Stimulated activated CD8-positive, alpha-beta memory T cell treated with anti-CD3 and anti-CD28 coated beads, Interleukin-7, amount 100 ng/mL, for 1 hour (primary cell): ENCODE results near the gene TACO1.
A peak's percentile ranks its signal among the peaks of the same experiment; 100 is the strongest.

Source experiments
- DNase-seq, 2 donors: peaks; one replicate each; pipeline ENCODE4 v3.0.0-alpha.2; 2020; ENCODE audit warnings: low read depth in 2 of 2

The TACO1 gene

DNA sequence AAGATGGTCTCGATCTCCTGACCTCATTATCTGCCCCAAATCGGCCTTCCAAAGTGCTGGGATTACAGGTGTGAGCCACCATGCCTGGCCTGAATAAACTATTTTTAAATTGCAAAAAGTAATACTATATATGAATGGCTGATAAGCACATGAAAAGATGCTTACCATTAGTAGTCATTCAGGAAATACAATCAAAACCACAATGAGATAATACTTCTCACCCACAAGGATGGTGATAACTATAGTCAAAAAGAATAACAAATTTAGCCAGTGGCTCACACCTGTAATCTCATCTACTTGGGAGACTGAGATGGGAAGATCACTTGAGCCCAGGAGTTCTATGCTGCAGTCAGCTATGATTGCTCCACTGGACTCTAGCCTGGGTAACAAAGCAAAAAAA, 2.4 kb upstream of the TACO1 start:
- no peak for DNase-seq

DNA sequence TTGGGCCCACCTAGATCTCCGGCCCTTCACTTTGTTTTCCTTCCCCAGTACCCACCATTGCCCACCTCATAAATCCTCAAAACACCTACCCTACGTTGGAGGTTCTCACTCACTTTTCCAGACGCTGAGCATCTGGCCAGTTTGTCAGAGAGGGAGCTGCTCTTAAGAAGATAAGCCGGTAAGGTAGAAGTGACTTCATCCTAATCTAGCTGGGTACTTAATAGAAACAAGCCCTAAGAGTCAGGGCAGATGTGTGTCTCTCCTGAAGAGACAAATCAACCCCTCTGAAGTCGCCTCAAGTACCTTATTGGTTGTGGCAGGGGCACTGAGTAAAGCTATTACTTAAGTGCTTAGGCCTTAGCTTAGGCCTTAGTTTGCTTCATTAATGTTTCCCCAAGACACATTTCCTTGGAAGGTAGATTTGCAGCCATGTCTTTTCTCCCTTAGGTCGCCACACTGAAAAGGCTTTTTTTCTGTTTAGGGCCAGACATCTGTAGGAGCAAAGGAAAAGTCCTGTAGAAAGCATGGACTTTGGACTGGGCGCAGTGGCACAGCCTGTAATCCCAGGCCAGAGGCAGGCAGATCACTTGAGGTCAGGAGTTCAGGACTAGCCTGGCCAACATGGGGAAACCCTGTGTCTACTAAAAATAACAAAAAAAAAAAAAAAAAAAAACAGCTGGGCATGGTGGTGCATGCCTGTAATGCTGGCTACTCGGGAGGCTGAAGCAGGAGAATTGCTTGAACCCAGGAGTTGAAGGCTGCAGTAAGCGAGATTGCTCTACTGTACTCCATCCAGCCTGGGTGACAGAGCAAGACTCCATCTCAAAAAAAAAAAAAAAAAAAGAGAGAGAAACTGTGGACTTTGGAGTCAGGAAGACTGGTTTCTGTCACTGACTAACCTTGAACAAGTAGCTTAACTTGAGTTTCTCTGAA, 1.0 kb downstream of the TACO1 start:
- DNase-seq = no peak

DNA sequence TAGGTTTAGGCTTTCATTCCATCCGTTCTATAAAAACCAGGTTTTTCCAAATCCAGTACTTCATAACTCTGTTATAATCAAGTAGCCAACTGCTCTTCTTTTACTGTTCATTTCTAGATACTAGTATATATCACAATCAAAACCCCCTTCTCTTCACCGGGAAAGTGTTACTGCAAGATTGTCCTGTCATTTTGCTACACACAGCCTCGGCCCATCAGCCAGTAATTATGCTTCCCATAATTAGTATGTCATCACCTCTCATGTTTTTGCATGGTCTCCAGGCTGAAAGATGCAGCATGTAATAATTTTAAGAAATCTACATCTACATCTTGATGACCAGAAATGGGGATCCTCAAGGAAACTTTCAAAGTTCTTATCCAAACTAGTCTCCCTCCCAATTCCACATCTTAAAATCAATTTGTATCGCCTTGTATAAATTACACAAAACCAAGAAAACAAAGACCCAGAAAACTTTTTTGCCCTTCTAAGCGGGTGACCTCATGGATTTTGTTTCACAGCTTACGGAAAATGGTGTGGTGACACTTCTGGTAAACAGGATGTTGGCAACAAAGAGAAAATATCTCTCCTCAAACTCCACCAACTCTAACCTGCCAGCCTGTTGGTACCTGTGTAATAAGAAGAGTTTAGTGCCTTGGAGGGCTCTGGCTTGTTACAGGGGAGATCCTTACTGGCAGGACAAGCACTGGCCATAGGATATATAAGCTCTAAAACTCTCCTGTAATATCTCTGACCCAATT, 9.3 kb downstream of the TACO1 start:
- no peak for DNase-seq

DNA sequence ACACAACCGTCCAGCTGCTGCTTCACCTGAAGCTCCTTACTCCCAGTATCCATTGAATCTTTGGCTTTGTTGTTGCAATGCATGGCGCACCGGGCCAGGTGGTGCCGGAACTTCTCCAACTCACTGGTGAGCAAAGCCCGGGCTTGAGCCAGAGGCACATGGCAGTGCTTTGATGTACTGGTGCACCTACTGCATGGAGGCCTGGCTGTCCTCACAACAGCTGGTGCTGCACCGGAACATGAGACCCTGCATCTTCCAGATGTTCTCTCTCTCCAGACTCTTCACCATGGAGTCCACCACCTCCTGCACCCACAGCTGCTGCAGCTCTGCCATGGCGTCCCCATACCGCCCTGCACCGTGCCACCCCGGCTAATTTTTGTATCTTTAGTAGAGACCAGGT, 10.2 kb downstream of the TACO1 start:
- DNase-seq = no peak

DNA sequence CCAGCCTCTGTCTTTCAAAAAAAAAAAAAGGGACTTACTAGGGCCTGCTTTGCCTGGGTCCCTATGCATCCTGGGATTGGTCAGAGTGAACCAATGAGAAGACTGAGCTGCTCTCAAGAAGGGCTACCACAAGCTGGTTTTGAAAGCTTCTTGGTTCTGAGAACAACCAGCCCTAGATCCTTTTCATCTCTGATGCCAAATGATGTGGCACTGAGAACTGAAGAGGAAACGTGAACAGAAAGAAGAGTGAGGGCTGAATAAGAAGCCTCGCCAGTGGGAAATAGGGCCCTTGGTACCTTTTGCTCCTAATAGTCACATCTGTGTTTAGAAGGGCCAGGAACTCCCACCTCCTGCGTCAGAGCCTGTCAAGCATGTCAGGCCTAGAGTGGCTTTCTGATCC, 10.7 kb downstream of the TACO1 start:
- no peak for DNase-seq

DNA sequence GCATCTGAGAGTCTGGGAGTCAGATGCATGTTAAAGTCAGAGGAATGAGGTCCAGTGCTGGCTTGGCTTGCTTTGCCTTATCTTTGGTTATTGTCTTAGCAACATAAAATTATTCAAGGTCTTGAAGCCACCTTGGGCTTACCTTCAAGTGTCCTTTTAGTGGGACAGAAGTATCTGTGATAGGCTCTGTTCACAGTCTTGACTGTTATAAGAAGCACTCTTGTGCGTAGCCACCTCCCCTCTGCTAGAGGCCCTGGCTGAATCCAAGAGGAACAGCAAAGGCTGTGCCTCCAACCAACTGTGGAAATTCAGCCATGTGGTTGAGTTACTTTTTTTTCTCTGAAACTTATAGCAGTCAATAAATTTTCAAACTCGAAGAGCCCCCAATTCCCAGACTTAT, 13.0 kb downstream of the TACO1 start:
- DNase-seq = no peak

DNA sequence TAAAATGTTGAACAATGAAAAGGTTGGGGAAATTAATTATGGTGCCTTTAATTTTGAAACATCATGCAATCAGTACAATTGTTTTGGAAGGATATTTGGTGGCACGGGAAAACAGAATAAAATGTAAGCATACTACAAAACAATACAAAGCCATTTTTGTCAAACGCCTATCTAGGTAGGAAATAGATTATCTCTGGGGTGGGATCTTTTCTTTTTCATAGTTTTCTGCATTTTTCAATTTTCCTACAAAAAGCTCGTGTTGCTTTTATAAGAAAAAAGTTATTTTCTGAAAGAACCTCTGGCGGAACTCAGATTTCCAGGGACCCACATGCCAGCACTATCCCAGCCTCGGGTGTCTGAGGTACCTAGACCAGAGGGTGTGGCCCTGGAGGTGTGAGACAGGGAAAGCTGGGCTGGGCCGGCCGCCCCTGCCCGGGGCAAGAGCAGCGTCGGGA, 20.6 kb downstream of the TACO1 start:
- no peak for DNase-seq

DNA sequence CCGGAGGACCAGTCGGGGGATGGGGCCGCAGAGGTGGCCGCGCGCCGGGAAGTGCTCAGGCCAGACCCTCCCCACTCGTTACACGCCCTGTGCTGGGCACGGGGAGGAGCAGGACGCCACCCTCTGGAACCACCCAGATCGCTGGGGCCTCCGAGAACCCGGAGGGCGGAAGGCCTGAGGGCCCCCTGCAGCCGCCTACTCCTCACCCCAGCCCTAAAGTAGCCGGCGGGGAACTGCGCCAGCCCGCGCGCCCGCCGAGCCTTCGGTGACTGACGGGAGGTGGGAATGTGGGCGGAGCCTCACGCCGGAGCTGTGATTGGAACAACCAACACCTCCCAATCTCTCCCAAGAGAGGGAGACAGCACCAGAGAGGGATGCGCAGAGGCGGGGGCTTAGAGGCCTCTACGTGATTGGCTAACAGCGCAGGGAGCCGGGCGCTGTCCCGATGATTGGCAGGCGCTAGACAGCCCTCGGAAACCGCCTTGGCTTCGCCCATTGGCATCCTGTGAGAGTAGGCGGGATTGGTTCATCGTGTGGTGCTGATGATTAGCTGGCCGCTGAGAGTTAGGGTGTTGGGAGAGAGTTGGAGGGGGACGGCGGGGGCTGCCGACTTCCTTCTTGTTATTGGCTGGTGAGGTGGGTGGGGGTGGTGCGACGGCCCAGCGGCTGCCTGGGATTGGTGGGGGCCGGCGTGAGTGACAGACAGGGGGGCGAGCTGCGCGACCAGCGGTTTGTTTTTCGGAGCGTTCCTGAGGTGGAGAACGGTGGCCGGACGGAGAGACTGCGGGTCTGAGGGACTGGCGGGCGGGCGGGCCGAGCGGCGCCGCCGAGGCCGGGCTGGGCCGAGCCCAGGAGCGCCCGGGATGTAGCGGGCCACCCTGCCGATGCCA, 21.2 kb downstream of the TACO1 start, which contains the start of gene MAP3K3:
TSS of gene MAP3K3 (plus strand) at position 734 of the 890 bp plus-strand sequence. CDS start 343 bp downstream, outside the sequence.
- peak; percentile 89 to 92 for DNase-seq

DNA sequence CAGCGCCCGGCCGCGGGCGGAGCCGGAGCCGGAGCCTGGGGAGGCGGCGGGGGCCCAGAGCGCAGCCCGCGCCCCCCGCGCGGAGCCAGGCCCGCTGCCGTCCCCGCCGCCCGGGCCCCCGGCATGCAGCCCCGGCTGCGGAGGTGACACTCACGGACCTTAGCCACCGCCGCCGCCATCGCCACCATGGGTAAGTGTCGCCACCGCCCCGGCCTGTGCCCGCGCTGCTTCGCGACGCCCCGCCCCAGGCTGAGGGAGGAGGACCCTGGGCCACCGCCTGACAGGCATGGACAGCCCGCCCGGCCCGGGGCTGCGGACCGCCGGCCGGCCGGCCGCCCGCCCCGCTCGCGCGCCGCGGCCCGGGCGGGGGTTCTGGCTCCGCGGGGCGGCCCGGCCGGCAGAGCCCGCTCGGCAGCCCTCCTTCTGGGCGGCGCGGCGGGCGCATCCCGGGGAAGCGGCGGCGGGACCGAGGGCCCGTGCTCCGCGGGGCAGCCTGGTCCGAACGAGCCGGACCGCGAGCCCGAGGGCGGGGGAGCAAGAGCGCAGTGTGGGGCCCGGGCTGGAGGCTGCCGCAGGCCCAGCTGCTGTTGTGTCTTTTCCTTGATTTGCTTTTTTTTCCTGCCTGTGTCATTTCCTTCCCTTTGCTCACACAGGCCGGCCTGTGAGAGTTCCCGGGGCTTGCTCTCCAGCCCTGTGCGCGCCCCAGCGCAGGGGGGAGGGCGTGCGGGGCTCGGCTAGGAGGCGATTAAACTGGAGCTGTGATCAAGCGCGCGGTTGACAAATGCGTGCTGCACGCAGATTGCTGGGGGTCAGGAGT, 22.1 kb downstream of the TACO1 start:
- no peak for DNase-seq

DNA sequence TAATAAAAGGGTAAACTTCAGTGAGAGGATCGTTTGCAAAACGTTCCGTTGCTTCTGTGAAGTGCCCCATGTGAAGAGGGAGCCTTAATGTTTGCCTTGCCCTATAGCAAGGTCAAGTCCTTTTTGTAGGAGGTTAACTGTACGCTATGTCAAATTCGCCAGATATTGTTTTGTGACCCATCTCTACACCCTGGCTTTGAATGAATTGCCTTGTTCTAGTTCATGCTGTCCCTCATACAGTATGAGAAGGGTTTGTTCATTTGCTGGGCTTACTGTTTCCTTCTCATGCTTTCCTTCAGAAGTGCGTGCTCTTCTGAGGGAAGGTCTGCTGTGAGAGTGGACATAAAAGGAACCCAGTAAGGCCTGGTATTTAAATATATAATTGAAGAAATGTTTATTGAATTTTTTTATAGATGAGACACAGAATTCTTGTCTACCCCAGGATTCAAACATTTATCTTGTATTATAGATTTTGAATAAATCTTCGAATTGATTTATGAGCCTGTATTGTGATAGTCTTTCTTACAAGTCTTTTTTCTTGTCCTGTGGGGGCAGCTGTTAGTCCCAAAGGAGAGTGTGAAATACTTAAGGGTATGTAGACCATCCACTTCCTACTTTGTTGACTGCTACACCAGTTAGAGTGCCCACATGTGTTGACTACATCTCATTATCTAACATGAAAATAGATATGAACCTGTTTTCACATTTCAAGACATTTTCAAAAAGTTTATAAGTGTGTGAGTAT, 23.3 kb downstream of the TACO1 start:
- DNase-seq = no peak

DNA sequence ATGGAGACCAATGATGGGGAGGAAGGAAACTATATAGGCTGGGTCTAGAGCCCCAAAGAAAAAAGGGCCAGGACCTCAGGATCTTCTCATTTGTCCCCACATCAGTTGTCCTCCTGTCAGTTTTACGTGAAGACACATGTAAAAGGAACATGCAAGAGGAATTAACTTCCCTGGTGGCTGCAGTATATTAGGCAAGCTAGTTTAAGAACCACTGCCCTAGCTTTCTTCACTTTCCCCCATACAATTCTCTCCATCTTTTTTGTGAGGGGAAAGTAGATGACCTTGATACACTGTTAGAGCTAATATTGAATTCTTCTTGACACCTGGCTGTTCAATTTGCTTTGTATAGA, 23.8 kb downstream of the TACO1 start:
- DNase-seq = no peak

DNA sequence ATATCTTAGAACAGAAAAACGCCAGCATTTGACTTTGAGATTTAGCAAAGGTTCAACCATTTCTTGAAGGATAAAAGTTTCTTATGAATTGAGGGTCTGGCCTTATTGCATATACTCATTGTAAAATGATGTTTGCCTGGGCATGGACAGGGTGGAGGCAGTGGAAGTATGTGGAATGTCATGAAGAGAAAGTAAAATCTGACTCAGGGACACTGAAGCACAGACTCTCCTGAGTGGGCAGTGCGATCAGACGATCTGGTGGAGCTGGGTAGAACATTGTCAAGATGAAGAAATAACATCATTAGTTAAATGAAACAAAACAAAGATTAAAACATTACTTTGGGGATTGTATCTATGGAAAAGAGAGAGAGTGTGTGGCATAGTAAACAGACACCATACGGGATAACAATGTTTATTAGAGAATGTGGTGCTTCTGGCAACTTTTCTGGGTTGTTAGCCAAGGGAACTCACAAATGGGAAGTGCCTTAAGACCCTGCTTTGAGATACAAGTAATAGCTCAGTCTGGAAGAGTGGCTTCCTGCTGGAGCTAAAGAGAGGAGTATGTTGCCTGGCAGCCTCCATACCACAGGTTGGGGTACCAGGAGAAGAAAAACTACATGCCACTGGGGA, 26.0 kb downstream of the TACO1 start:
- no peak for DNase-seq

DNA sequence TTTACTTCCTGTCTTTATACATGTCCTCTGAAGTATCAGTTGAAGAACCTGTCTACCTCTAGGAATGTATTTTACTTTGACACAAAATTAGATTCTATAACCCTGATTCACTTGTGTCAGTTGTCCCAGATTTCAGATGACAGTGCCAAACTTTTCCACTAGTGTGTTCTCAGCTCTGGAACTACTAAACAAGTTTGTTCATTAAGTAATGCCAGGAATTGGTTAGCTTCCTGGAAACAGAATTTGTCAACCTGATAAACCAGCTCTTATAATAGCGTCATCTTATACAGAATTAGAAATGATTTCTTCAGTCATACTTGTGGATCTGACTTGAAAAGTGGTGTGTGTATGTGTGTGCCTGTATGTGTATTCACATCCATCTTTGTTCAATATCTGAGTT, 28.9 kb downstream of the TACO1 start:
- DNase-seq = no peak

DNA sequence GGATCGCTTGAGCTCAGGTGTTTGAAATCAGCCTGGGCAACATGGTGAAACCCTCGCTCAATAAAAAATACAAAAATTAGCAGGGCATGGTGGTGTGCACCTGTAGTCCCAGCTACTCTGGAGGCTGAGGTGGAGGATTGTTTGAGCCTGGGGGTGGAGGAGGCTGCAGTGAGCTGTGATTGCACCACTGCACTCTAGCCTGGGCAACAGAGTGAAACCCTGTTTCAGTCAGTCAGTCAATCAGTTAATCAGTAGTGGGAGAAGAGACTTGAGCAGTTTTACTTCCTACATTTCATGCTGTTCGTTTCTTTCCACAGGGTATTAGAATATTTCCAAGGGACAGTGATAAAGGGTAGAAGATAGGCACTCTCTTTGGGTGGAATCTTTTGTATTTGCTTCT, 30.4 kb downstream of the TACO1 start:
- no peak for DNase-seq

DNA sequence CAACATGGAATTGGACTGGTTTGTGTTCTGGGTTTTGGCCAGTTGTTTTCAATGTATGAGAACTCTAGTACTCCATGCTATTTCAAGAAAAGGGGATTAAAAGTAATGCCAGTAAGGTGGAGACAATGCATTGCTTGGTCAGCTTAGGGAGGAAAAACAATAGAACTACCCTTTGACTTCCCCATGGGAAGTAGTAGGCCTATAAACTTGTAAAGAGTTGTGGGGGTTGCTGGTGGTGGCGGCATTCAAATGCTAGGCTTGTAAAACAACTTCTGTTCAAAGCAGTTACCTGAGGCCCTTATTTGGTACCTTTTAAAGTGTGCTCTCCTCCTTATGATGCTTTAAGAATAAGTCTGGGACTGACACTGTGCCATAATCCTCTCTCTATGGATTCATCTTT, 30.9 kb downstream of the TACO1 start:
- no peak for DNase-seq

DNA sequence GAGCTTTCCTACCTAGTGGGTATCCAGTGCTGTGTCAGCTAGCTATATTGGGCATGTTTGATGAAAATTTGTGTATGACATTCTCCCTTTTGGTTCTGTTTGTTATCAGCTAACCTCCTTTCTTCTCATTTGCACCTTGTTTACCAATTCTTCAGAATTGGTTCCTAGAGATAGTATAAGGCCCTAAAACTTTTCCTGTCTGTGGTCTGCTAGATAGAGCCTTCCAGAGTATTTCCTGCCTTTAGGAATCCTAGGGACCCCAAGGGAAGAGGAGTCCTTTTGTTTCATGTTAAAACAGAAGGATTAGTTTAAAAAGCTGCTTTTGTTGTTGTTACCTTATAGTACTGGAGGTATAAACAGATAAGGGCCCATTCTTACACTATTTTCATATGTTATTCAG, 33.0 kb downstream of the TACO1 start:
- DNase-seq = no peak

DNA sequence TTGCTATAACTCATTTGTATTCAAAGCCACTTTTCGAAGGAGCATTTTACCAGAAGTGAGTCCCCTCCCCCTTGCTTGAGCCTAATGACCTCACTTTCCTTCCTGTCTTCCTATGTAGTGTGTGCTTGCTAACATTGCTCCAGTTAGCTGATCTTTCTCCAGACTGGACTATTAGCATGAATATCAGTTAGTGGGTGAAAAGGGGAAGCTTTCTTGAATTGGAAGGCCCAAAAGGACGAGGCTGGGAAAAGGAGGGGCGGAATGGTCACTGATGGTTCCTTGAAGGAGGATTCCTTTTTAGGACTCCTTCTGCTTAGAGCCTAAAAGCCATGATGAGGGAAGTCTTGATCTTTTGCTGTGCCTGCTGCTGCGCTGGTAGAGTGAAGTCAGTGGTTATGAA, 33.5 kb downstream of the TACO1 start:
- no peak for DNase-seq

DNA sequence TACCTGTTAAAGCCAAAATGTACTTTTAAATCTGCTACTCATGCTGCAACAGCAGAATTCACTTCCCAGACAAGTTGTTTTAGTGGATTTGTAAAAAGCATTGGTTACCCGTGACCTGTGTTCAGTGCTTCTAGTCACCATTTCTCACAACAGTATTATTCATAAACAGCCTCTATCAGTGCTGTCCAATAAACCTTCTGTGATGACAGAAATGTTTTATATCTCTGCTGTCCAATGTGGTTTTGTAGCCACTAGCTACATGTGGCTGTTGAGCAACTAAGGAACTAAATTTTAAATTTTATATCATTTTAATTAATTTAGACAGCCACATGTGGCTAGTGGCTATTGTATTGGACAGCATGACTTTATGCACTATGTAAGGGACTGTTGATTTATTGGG, 34.1 kb downstream of the TACO1 start:
- no peak for DNase-seq

DNA sequence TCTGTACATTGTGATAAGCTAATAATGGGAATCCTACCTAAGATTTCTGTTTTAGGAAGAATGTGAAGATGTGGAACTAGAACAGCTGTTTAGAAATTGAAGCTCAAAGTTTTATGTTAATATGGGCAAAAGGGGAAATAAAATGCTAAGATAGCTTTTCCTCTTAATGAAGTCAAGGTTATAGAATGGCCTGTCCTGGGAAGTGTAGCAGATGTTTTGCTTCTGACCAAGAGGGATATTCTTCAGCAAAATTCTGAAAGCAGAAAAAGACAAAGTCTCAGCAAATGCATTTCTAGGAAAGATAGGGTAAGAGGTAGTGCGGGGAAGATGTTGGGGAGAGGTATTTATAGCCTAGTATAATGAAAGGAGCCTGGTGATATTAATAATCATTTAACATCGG, 34.6 kb downstream of the TACO1 start:
- DNase-seq = no peak

DNA sequence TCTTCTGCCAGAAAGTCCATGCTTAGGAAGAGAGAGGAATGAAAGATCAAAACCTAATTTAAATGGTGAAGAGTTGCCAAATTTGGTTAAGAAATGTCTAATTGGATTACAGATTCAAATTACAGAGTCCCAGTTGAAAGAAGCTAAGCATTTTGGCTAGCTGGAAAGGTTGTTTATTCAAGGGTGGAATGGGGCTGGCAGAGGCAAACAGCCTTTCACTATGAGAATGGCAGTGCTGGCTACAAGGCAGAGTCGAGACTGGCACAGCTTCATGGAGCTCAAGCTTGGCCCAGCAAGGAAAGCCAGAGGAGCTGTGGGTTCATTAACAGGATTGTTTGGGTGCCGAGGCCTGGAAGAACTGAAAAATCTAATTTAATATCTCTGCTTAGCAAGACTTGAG, 35.1 kb downstream of the TACO1 start:
- no peak for DNase-seq
